ENCODE results near the gene SBF1. TPM values are rescaled to one million over a fixed set of nuclear protein-coding genes. Genes with fewer than 3 reads are reported as not detected.
"Not testable (repeated sequence)": the region's sequence is repeated elsewhere in the genome, so short reads cannot be mapped to it uniquely, and the experiment has no call there.

Gene SBF1, protein sequence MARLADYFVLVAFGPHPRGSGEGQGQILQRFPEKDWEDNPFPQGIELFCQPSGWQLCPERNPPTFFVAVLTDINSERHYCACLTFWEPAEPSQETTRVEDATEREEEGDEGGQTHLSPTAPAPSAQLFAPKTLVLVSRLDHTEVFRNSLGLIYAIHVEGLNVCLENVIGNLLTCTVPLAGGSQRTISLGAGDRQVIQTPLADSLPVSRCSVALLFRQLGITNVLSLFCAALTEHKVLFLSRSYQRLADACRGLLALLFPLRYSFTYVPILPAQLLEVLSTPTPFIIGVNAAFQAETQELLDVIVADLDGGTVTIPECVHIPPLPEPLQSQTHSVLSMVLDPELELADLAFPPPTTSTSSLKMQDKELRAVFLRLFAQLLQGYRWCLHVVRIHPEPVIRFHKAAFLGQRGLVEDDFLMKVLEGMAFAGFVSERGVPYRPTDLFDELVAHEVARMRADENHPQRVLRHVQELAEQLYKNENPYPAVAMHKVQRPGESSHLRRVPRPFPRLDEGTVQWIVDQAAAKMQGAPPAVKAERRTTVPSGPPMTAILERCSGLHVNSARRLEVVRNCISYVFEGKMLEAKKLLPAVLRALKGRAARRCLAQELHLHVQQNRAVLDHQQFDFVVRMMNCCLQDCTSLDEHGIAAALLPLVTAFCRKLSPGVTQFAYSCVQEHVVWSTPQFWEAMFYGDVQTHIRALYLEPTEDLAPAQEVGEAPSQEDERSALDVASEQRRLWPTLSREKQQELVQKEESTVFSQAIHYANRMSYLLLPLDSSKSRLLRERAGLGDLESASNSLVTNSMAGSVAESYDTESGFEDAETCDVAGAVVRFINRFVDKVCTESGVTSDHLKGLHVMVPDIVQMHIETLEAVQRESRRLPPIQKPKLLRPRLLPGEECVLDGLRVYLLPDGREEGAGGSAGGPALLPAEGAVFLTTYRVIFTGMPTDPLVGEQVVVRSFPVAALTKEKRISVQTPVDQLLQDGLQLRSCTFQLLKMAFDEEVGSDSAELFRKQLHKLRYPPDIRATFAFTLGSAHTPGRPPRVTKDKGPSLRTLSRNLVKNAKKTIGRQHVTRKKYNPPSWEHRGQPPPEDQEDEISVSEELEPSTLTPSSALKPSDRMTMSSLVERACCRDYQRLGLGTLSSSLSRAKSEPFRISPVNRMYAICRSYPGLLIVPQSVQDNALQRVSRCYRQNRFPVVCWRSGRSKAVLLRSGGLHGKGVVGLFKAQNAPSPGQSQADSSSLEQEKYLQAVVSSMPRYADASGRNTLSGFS (N-terminal part only)
- total RNA-seq = 100 to 1,000 TPM; 126 to 130 TPM

DNA sequence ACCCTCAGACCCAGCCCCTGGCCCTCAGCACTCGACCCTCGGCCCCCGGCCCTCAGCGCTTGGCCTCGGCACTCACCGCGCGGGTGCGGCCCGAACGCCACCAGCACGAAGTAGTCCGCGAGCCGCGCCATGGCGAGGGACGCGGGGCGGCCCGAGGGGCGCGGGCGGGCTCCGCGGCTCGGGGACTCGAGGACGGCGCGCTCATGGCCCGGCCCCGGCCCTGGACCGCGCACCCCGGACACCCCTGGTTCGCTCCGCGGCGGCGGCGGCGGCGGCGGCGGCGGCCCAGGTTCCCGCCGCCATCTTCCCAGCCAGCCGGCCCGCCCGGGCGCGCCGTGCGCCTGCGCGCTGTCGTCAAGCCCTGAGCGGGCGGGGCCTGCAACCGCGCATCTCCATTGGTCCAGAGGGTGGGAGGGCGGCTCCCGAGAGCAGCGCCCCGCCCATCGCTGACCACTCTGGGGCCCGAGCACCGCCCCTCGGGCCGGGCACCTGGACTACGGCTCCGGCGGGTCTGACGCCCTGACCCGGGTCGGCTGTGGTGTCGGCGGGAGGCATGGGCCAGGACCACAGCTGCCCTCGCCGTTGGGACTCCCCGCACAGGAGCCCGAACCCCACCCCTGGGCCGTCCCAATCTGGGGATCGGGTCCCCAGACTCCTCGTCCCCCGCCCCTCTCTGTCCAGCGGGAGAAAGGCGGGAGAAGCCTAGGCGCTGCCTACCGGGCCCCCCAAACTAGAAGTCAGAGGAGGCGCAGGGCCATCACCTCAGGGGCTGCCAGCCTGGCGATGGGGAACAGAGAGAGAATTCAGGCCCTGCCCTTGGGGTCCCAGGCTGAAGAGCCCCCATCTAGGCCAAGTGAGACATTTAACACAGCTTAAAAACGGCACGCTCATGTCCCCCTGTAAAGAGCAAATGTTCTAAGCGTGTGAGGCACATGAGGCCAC is at the start of gene SBF1:
TSS of gene SBF1 (minus strand) at position 326 of the 942 bp plus-strand sequence. CDS start at position 131, 195 bp downstream.
- ChIA-PET CTCF (no interaction called here), POLR2A (interaction anchor here (0.5 kb wide), 1 partner anchor 96 kb away, joined by 4 read pairs; no protein-coding TSS in a partner anchor)

DNA sequence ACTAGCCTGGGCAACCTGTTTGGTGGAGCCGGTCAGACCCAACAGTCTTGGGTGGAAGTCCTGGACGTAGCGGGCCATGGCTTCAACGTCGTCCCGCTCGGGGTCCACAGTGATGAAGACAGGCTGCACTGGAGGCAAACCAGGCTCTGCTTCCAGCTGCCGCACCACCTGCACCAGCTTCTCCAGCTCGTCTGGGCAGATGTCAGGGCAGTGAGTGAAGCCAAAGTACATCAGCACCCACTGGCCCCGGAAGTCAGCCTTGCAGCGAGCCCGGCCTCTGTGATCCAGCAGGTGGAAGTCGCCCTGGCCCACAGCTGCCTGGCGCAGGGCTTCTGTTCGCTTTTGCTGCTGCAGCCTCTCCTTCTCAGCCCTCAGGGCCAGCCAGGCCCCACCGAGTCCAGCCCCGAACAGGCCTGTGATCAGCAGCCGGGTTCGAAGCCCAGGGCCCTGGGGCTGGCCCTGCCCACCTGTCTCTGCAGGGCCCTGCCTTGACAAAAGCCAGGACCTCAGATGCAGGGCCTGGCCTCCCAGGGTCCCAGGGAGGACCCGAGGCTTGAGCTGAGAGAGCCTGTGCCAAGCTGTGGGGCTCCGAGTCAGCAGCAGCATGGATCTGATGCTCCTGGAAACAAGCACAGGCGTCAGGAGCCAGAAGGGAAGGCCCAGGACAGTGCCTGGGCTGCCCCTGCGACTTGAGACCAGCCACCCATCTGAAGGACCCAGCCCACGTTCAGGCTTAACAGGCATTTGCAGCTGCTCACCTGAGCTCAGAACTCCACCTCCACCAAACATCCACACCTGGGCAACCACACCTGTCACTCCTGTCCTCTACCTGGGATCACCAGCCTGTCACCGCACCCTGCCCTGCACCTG is 49.2 kb upstream of the SBF1 start:
- CTCF ChIA-PET = interaction anchor here (1.1 to 3.0 kb wide), 6 partner anchors 9 to 168 kb away, joined by 3 to 47 read pairs (median 13); partner anchors contain the start of genes CHKB, LMF2, NCAPH2 and SYCE3
- POLR2A ChIA-PET = interaction anchor here (0.6 to 5.6 kb wide), 7 partner anchors 13 to 71 kb away, joined by 3 to 69 read pairs (median 10); partner anchors contain the start of genes LMF2, NCAPH2 and SYCE3

DNA sequence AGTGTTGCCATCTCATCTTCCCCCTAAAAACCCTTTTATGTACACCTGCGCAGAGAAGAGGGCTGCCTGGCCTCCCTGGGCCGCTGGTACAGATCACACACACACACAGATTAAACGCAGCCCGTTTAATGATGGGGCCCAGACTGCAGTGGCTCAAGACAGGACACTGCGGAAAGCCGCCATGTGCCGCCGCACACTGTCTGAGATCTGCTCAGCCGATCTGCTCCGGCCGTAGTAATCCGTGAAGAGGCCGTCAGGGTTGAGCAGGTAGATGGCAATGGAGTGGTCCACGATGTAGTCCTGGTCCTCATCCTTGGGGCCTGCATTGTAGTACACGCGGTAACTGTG is 48.6 kb upstream of the SBF1 start:
- ChIA-PET CTCF (interaction anchor here (3.0 kb wide), 1 partner anchor 15 kb away, joined by 32 read pairs; the partner anchor contains the start of genes LMF2 and NCAPH2), POLR2A (interaction anchor here (2.8 to 5.6 kb wide), 3 partner anchors 15 to 40 kb away, joined by 22 to 69 read pairs (median 36); partner anchors contain the start of genes LMF2, NCAPH2 and SYCE3)

DNA sequence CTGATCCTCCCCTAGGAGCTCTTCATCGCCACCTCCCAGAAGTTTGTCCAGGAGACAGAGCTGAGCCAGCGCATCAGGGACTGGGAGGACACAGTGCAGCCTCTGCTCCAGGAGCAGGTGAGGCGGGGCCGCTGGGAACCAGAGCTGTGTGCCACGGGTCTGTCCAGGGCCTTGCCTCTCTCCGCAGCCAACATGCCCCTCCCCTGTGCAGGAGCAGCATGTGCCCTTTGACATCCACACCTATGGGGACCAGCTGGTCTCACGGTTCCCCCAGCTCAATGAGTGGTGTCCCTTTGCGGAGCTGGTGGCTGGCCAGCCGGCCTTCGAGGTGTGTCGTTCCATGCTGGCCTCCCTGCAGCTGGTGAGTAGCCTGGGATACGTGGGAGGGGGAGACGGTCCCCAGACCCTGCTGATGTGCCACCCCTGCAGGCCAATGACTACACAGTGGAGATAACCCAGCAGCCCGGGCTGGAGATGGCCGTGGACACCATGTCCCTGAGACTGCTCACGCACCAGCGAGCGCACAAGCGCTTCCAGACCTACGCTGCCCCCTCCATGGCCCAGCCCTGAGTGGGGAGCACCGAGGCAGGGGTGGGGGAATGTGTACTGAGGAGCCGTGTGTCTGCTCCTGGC is 48.1 kb upstream of the SBF1 start:
- POLR2A ChIA-PET = interaction anchor here (0.7 kb wide), 1 partner anchor 15 kb away, joined by 3 read pairs; the partner anchor contains the start of genes LMF2 and NCAPH2
- CTCF ChIA-PET = no interaction called here

DNA sequence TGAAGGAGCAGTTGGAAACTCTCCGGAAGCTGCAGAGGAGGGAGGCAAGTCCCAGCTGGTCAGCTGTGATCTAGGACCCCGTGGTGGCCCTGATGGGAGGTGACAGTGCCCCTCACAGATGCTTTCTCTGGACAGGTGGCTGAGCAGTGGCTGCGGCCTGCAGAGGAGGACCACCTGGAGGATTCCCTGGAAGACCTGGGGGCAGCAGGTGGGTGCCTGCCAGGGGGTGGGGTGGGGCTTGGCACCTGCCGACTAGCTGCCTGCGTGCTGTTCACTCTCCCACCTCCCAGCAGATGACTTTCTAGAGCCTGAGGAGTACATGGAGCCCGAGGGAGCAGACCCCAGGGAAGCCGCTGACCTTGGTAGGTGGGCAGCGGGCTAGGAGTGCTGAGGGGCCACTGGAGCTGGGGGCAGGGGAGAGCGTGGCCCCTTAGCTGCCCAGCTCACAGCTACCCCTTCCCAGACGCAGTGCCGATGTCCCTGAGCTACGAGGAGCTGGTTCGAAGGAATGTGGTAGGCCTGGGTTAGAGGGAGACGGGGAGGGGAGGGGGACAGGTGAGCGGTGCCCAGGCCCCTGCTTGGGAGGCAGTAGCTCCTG is 47.5 kb upstream of the SBF1 start:
- POLR2A ChIA-PET = interaction anchor here (0.7 kb wide), 1 partner anchor 14 kb away, joined by 3 read pairs; the partner anchor contains the start of genes LMF2 and NCAPH2
- CTCF ChIA-PET = no interaction called here

DNA sequence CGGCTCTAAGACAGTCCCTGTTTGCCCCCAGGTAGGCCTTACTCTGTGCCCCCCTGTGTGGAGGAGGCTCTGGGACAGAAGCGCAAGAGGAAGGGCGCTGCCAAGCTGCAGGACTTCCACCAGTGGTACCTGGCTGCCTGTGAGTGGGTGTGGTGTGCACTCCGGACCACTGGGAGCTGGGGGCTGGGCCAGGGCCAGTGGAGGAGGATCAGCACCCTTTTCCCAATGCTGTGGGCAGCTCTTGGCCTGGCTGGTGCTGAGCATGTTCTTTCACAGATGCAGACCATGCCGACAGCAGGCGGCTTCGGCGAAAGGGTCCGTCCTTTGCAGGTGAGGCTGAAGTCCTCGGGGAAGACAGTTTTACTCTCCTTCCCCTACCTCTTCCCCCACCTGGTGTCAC is 46.9 kb upstream of the SBF1 start:
- ChIA-PET CTCF (no interaction called here), POLR2A (no interaction called here)

DNA sequence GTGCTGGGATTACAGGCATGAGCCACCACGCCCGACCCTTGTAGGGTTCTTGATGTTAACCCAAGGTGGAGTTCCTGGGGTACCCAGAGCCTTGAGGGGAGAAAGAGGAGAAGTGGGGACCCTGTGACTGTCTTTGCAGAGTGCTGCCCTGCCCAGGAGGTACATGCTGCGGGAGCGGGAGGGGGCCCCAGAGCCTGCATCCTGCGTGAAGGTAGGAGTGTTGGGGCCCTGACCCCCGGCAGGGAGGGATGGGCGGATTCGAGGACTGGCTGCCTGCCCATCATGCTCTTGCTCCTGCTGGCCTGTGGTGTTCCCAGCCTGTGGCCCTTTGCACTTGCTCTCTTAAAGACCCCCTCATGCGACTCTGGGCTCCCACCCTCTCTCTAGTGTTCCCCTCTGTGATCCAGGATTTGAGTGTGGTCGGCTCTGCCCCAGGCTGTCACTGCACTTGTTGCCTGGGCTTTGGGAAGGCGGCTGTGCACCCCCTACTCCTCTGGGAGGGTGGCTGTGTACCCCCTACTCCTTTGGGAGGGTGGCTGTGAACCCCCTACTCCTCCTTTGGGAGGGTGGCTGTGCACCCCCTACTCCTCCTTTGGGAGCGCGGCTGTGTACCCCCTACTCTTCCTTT is 46.1 kb upstream of the SBF1 start:
- ChIA-PET POLR2A (no interaction called here), CTCF (no interaction called here)

DNA sequence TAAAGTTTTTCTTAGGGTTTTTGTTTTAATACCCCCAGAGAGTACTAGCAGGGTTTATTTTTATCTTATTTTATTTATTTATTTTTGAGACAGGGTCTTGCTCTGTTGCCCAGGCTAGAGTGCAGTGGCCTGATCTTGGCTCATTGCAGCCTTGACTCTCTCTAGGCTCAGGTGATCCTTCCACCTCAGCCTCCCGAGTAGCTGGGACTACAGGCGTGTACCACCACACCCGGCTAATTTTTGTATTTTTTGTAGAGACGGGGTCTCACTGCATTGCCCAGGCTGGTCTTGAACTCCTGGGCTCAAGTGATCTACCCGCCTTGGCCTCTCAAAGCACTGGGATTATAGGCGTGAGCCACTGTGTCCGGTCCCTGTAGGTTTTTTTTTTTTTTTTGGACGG is 45.3 kb upstream of the SBF1 start:
- POLR2A ChIA-PET = not testable (repeated sequence)

DNA sequence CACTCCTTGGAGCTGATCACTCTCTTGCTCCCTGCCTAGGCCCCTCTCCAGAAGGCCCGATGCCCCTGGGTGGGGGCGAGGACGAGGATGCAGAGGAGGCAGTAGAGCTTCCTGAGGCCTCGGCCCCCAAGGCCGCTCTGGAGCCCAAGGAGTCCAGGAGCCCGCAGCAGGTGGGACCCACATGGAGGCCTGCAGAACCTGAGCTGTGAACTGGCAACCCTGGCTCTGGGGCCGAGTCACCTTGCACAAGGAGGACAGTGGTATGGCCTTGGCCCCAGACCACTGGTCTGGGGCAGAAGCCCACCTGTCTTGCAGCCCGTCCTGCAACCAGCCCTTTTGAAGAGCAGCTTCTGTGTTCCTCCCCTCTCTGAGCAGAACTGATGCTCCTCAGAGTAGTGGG is 44.3 kb upstream of the SBF1 start:
- POLR2A ChIA-PET = no interaction called here
- CTCF ChIA-PET = no interaction called here

More for the DNA sequence above, 45.3 kb upstream of the SBF1 start:
- CTCF ChIA-PET = interaction anchor here (0.7 kb wide), 1 partner anchor 12 kb away, joined by 3 read pairs; the partner anchor contains the start of gene LMF2

DNA sequence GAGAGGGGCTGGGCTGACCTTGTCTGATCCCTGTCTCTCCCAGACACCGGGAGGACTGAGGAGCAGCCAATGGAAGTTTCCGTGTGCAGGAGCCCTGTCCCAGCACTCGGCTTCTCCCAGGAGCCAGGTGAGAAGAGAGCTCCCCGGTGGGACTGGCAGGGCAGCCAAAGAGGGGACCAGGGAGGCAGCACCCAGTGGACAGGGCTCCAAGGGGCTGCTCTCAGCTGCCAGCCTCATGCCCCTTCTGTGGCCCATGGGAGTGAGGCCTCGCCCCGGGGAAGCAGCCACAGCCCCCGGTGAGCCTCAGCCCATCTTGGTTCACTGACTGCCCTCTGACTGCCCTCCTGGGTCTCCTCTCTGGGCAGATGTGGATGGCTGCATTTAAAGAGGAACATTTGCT is 43.8 kb upstream of the SBF1 start:
- POLR2A ChIA-PET = no interaction called here

DNA sequence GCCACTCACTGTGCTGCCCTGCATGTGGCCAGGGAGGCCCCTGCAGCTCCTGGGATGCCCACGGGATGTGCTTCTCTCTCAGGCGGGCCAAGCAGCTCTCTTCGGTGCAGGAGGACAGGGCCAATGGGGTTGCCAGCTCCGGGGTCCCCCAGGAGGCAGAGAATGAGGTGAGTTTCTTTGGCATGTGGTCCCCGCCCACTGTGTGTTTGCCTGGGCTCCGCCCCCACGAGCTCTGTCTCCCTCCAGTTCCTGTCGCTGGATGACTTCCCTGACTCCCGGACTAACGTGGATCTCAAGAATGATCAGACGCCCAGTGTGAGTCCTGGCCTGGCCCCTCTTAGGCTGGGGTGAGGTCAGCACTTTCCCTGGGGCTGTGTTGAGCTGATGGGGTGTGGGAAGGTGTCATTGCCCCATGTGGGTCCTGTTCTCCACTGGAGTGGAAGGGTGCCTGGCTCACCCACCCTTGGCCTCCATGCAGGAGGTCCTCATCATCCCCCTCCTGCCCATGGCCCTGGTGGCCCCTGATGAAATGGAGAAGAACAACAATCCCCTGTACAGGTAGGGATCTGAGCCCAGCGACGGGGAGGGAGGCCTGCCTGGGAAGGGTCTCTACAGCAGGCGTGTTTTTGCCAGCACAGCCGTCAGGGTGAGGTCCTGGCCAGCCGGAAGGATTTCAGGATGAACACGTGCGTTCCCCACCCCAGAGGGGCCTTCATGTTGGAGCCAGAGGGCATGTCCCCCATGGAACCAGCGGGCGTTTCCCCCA is 42.8 kb upstream of the SBF1 start:
- ChIA-PET CTCF (no interaction called here), POLR2A (no interaction called here)

More for the DNA sequence above, 43.8 kb upstream of the SBF1 start:
- CTCF ChIA-PET = no interaction called here

DNA sequence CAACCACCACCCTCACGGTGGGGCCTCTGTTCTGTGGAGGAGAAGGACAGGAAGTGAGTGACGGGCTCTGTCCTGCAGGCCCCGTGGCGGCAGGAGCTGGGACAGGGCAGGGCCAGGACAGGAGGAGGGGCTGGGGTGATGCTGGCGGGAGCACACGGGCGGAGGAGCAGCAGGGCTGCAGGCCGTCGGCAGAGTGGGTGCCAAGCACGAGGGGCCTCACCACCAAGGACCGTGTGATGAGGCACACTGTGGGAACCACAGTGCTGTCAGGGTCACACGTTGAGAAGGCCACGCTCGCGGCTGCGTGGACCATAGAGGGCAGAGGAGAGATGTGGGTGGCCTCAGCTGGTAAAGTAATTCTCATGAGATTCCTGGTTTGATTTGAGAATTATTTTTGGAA is 42.1 kb upstream of the SBF1 start:
- POLR2A ChIA-PET = no interaction called here
- CTCF ChIA-PET = interaction anchor here (0.7 to 0.9 kb wide), 2 partner anchors 19 to 103 kb away, joined by 3 to 4 read pairs; no protein-coding TSS in a partner anchor

DNA sequence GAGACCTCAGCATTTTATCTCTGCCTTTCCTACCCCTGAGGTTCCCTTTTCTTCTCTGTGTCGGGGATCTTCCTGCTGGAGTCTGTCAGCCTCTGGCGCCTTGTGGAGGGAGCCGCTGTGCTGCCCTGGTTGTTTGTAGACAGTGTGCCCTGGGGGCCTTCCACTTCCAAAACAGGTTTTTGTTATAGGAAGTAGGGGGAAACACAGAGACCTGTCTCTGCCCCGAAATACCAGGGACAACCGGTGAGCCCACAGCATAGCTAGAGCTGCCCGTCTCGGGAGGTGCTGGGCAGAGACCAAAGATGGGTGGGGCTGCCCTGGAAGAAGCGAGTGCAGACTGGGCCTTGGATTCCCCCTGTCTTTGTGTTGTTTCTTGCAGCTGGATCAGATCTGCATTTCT is 41.2 kb upstream of the SBF1 start:
- CTCF ChIA-PET = interaction anchor here (0.9 to 1.3 kb wide), 2 partner anchors 18 to 47 kb away, joined by 3 to 6 read pairs; partner anchors contain the start of gene SYCE3
- POLR2A ChIA-PET = interaction anchor here (1.1 kb wide), 1 partner anchor 10 kb away, joined by 3 read pairs; the partner anchor contains the start of gene SCO2

DNA sequence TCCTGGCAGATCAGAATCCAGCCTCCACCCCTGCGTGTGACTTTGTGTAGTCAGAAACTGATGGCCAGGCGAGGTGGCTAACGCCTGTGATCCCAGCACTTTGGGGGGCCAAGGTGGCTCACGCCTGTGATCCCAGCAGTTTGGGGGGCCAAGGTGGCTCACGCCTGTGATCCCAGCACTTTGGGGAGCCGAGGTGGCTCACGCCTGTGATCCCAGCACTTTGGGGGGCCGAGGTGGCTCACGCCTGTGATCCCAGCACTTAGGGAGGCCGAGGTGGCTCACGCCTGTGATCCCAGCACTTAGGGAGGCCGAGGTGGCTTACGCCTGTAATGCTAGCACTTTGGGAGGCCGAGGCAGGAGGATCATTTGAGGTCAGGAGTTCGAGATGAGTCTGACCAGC is 38.3 kb upstream of the SBF1 start:
- CTCF ChIA-PET = interaction anchor here (0.6 kb wide), 1 partner anchor 12 kb away, joined by 3 read pairs; the partner anchor contains the start of gene SCO2
- POLR2A ChIA-PET = interaction anchor here (0.8 kb wide), 1 partner anchor 40 kb away, joined by 4 read pairs; no protein-coding TSS in a partner anchor

DNA sequence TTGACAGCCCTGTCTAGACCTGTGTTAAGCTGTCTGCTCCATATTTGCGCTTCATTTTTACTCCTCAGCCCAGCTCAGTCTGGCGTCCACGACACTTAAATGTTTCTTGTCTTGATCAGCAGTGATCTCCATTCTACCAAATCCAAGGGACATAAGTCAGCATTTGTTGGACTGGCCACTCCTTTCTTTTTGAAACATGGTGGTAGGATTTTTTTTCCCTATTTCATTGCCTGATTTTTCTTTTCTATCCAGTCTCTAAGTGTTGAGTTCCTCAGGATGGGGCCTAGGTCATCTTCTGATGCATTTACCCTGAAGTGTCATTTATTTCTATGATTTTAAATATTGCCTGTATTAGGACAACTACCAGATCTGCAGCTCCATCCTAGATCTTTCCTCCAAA is 34.1 kb upstream of the SBF1 start:
- CTCF ChIA-PET = interaction anchor here (0.8 to 2.8 kb wide), 6 partner anchors 11 to 119 kb away, joined by 3 to 32 read pairs (median 4); partner anchors contain the start of genes ARSA, SCO2 and SYCE3
- POLR2A ChIA-PET = interaction anchor here (0.6 to 4.7 kb wide), 8 partner anchors 17 to 264 kb away, joined by 3 to 69 read pairs (median 4); partner anchors contain the start of genes SCO2, TUBGCP6 and TYMP

Data from activated CD8-positive, alpha-beta memory T cell treated with anti-CD3 and anti-CD28 coated beads for 36 hours (primary cell).